OCI-M2 (cell line): Measurements from ENCODE around the gene APOLD1.
"Not testable (repeated sequence)": the region's sequence is repeated elsewhere in the genome, so short reads cannot be mapped to it uniquely, and the experiment has no call there.

Source experiments
- DNase-seq: peaks from one replicate; lab custom pipeline; 2025; ENCODE audit not compliant: unreplicated experiment; lab: John Stamatoyannopoulos, UW

Gene APOLD1

GRCh38 chr12:12786351-12786705 is 869 bp downstream of the APOLD1 start:
- no peak for DNase-seq

GRCh38 chr12:12786706-12787601 is 1.5 kb downstream of the APOLD1 start:
- DNase-seq, result no peak

- DNase-seq, result no peak
Measured at GRCh38 chr12:12788131-12788530, 2.7 kb downstream of the APOLD1 start.

- peak; percentile 31 for DNase-seq
Measured at GRCh38 chr12:12788675-12789368, 3.4 kb downstream of the APOLD1 start.

- no peak for DNase-seq
Measured at GRCh38 chr12:12790956-12791355, 5.5 kb downstream of the APOLD1 start.

GRCh38 chr12:12791756-12792369 is 6.4 kb downstream of the APOLD1 start:
- DNase-seq, result no peak

- DNase-seq, result no peak
Measured at GRCh38 chr12:12792421-12792820, 7.0 kb downstream of the APOLD1 start.

GRCh38 chr12:12794686-12795085 is 9.2 kb downstream of the APOLD1 start:
- DNase-seq, result no peak

- no peak for DNase-seq
Measured at GRCh38 chr12:12796171-12796570, 10.7 kb downstream of the APOLD1 start.

- DNase-seq, result no peak
Measured at GRCh38 chr12:12796928-12797793, 11.7 kb downstream of the APOLD1 start.

- DNase-seq, result no peak
Measured at GRCh38 chr12:12797794-12798152, 12.3 kb downstream of the APOLD1 start.

GRCh38 chr12:12798480-12798879 is 13.0 kb downstream of the APOLD1 start:
- no peak for DNase-seq

- DNase-seq, result no peak
Measured at GRCh38 chr12:12799163-12799920, 13.9 kb downstream of the APOLD1 start.

- no peak for DNase-seq
Measured at GRCh38 chr12:12800406-12801180, 15.1 kb downstream of the APOLD1 start.

- not testable (repeated sequence) for DNase-seq
Measured at GRCh38 chr12:12801656-12802055, 16.2 kb downstream of the APOLD1 start.

GRCh38 chr12:12803186-12803585 is 17.7 kb downstream of the APOLD1 start:
- DNase-seq, result no peak

- no peak for DNase-seq
Measured at GRCh38 chr12:12804011-12804410, 18.6 kb downstream of the APOLD1 start.

- DNase-seq, result no peak
Measured at GRCh38 chr12:12804432-12804886, 19.0 kb downstream of the APOLD1 start.

- DNase-seq, result no peak
Measured at GRCh38 chr12:12806784-12807516, 21.5 kb downstream of the APOLD1 start.
